ENCODE data around the gene GLE1.
"Not testable (repeated sequence)": the region's sequence is repeated elsewhere in the genome, so short reads cannot be mapped to it uniquely, and the experiment has no call there.

Gene GLE1

GRCh38 chr9:128552744-128553440 is 48.4 kb downstream of the GLE1 start:
- peak; percentile 58 for DNase-seq (ENCODE audit: low spot score)

GRCh38 chr9:128553728-128554127 is 49.2 kb downstream of the GLE1 start:
- DNase-seq (ENCODE audit: low spot score), result peak; percentile 40

DNA sequence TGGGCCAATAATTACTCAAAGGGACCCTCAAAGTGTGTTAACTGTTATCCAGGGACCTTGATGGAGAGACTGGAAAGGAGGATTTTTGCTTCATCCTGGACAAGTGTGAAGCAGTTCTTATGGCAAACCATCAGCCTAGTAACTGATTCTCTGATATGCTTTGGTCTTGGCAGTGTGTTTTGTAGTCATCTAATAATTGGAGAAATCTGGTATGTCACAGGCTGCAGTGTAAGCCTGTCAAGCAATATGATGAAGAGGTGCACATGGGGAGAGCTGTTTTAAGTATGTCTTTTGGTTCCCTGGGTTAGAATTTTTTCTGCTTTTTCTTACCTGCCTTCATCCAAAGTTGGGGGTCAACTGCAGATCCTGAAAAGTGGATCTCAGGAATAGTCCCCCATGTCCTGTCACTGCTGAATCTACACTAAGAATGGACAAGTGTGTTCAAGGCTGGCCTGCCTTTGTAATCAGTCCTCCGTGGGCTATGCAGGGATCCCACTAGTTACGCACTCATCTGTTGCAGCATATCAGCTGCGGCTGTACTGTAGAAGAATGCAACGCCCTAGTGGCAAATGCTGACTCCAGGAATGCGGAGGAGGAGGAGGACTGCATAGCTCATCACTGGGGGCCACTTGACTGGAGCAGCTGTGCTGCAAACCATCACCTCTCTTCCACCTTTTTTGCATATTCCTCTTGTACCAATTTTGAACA is 49.8 kb downstream of the GLE1 start:
- DNase-seq (ENCODE audit: low spot score), result peak; percentile 39

- no peak for DNase-seq (ENCODE audit: low spot score)
These were observed 50.7 kb downstream of the GLE1 start for GRCh38 chr9:128555180-128555721.

GRCh38 chr9:128556276-128556675 is 51.8 kb downstream of the GLE1 start:
- DNase-seq (ENCODE audit: low spot score), result no peak

GRCh38 chr9:128556926-128557634 is 52.6 kb downstream of the GLE1 start:
- no peak for DNase-seq (ENCODE audit: low spot score)

GRCh38 chr9:128558431-128559310 is 54.2 kb downstream of the GLE1 start:
- peak; percentile 91 for DNase-seq (ENCODE audit: low spot score)

DNA sequence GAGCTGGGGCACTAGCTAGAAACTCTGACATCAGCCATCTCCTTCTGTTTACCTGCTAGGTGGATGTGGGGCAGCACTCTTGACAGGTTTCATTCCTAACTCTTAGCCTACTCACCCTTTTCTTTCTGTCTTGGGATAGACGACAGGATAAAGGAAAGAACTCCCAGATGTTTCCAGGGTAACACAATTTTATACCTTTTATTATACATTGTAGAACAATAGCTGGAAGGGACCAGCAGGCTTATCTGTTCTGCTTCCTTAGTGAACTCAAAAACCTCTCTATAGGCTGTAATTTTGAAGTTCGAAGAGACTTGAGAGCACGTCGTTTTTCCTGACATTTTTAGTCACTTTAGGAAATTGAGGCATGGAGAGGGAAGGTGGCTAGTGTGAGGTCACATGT is 61.1 kb downstream of the GLE1 start:
- no peak for DNase-seq (ENCODE audit: low spot score)

DNA sequence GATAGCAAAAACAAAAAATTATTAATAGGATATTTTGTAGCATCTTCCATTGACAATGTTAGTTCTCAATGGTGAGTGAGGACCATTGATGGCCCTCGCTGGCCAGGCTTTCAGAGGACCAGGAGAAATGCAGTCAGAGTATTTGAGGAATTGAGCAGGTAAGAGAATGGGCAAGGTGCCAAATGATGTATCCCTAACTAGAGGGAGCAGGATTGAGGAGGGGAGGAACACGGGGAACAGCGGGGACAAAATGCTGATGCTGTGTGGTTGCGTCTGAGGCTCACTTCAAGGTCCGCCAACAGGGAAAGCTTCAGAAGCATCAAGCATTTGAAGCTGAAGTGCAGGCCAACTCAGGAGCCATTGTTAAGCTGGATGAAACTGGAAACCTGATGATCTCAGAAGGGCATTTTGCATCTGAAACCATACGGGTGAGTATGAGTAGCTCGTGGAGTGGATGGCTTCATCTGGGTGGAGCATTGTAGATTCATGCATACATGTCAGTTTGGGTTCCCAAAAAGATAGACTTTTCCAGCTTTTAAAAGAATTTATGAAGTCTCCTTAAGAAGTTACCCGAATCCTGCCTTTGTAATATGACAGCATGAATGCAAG is 64.1 kb downstream of the GLE1 start:
- DNase-seq (ENCODE audit: low spot score), result no peak

- DNase-seq (ENCODE audit: low spot score), result peak; percentile 71
These were observed 71.0 kb downstream of the GLE1 start for GRCh38 chr9:128575469-128575868.

GRCh38 chr9:128575916-128576315 is 71.4 kb downstream of the GLE1 start:
- DNase-seq (ENCODE audit: low spot score), result no peak

GRCh38 chr9:128577206-128577605 is 72.7 kb downstream of the GLE1 start:
- DNase-seq (ENCODE audit: low spot score), result no peak

- no peak for DNase-seq (ENCODE audit: low spot score)
These were observed 74.7 kb downstream of the GLE1 start for GRCh38 chr9:128579194-128579593.

GRCh38 chr9:128580731-128581130 is 76.2 kb downstream of the GLE1 start:
- no peak for DNase-seq (ENCODE audit: low spot score)

DNA sequence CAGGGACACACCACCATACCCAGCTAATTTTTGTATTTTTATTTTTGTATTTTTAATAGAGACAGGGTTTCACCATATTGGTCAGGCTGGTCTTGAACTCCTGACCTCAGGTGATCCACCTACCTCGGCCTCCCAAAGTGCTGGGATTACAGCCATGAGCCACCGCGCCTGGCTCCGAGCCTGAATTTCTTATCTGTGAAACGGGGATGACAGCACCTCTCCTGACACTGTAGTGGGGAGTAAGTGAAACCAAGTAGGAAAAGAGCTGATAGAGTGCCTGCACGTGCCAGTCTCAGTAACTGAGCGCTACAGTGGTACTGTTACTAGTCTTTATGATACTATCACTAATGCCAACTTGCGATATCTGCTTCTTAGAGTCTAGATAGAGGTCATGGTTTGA is 80.6 kb downstream of the GLE1 start:
- DNase-seq (ENCODE audit: low spot score), result not testable (repeated sequence)

DNA sequence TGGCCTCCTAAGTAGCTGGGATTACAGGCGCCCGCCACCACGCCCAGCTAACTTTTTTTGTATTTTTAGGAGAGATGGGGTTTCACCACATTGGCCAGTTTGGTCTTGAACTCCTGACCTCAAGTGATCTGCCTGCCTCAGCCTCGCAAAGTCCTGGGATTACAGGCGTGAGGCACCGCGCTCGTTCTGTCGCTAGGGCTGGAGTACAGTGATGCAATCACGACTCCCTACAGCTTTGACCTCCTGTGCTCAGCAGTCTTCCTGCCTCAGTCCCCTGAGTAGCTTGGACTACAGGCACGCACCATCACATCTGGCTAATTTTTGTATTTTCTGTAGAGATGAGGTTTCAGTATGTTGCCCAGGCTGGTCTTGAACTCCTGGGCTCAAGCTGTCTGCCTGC is 82.4 kb downstream of the GLE1 start:
- DNase-seq (ENCODE audit: low spot score), result not testable (repeated sequence)

GRCh38 chr9:128587453-128587852 is 82.9 kb downstream of the GLE1 start:
- no peak for DNase-seq (ENCODE audit: low spot score)

GRCh38 chr9:128588581-128589233 is 84.2 kb downstream of the GLE1 start:
- no peak for DNase-seq (ENCODE audit: low spot score)

Measured in putamen (tissue), 1 donor.